BJ (cell line): ENCODE results near the gene MSX2. TPM values are rescaled to one million over a fixed set of nuclear protein-coding genes. Genes with fewer than 3 reads are reported as not detected.

ENCODE experiments used
- CTCF ChIA-PET: fragments of 350-600 bp; formaldehyde crosslinking; extraction: SDS; loops from one replicate; lab custom pipeline; 2021; ENCODE audit warnings: antibody characterized with exemption, inconsistent platforms; lab: Yijun Ruan, JAX
- POLR2A ChIA-PET: fragments of 300-600 bp; sonication (Branson Sonifier 250); formaldehyde crosslinking; extraction: SDS; loops from one replicate; lab custom pipeline; 2021; ENCODE audit warnings: antibody characterized with exemption; lab: Charles Lee
- DNase-seq: peaks from one replicate; pipeline ENCODE4 v3.0.0-alpha.2; 2011; ENCODE audit warnings: low read depth
- H3K27me3 ChIP-seq: 2 replicates; pipeline ENCODE4 v1.6.0; 2011; ENCODE audit warnings: low read length; ENCODE audit not compliant: control insufficient read depth, insufficient read depth
- H3K36me3 ChIP-seq: 2 replicates; pipeline ENCODE4 v1.5.1; 2011; ENCODE audit warnings: low read length; ENCODE audit not compliant: control insufficient read depth, insufficient read depth
- H3K4me3 ChIP-seq: 2 replicates; pipeline ENCODE4 v1.5.1; 2011; ENCODE audit warnings: low read depth, mild to moderate bottlenecking, control low read depth, low read length
- CTCF ChIP-seq: IDR thresholded peaks from 2 replicates; pipeline ENCODE4 v1.5.1; 2011; ENCODE audit warnings: low read depth, mild to moderate bottlenecking, control low read depth, inconsistent platforms, low read length, moderate library complexity; ENCODE audit not compliant: insufficient read depth
- polyA plus RNA-seq: library from polyadenylated mRNA; depleted of rRNA; stranded (reverse); fragments of >200 nt; gene quantifications from 2 replicates; pipeline ENCODE4 v1.2.3, GENCODE V29; 2011
- small RNA-seq: library from RNA; depleted of rRNA; stranded (forward); fragments of <200 nt; gene quantifications from one replicate; pipeline ENCODE3, GENCODE V24; 2012; ENCODE audit warnings: low replicate concordance, low read depth; ENCODE audit not compliant: insufficient read length

Gene MSX2
- polyA plus RNA-seq, 1 experiment, result 2.1 TPM

- H3K27me3 ChIP-seq, result no peaks in the 10 kb centered on the region; the same call in 1 of the 2 replicates
- CTCF ChIA-PET, result interaction anchor here (0.7 kb wide), 2 partner anchors 17 to 19 kb away, joined by 3 read pairs; no protein-coding TSS in a partner anchor
- no peak for DNase-seq
- POLR2A ChIA-PET, result interaction anchor here (0.6 kb wide), 1 partner anchor 114 kb away, joined by 7 read pairs; no protein-coding TSS in a partner anchor
- no peak overlapping the region for H3K4me3 ChIP-seq
- no peak for TF ChIP-seq CTCF
- H3K36me3 ChIP-seq, result no peaks in the 10 kb centered on the region
These were observed 53.2 kb downstream of the MSX2 start for GRCh38 chr5:174777583-174777982.

Small RNA genes lying within 50 kb of the gene (small RNA-seq; reads per million reads assigned to genes)
- gene MIR4634, result not detected
